Stimulated activated CD4-positive, alpha-beta T cell treated with anti-CD3 and anti-CD28 coated beads, Interleukin-2, amount 100 ng/mL, for 24 hours (primary cell): Measurements from ENCODE around the gene OR56A5.
"Not testable (repeated sequence)": the region's sequence is repeated elsewhere in the genome, so short reads cannot be mapped to it uniquely, and the experiment has no call there.

Experiments used
- DNase-seq, 2 donors: peaks; one replicate each; pipeline ENCODE4 v3.0.0-alpha.2; 2020

OR56A5 gene

GRCh38 chr11:5968394-5968793 is at the start of gene OR56A5:
Gene OR56A5 (minus strand): TSS chr11:5968494. CDS start chr11:5968494, 0 bp downstream.
- no peak for DNase-seq

DNA sequence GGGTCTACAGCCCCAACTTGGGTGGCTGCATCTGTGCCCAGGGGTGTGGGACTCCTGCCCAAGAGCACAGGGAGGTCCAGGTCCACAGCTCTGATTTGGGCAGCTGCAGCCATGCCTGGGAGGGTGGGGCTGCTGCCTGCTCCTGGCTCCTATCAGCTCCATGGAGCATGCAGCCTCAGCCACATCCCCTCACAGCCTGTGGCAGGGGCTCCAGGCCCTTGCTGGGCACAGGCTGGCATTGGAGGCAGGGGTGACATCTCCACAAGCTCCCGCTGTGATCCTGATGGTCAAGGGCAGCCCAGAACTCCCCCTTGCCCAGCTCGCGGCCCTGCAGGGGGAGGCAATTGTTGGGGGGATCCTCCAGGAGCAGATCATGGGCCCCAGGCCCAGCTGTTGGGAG is 44.7 kb upstream of the OR56A5 start:
- no peak for DNase-seq

- no peak for DNase-seq
Measured at GRCh38 chr11:6012035-6012668, 43.9 kb upstream of the OR56A5 start.

DNA sequence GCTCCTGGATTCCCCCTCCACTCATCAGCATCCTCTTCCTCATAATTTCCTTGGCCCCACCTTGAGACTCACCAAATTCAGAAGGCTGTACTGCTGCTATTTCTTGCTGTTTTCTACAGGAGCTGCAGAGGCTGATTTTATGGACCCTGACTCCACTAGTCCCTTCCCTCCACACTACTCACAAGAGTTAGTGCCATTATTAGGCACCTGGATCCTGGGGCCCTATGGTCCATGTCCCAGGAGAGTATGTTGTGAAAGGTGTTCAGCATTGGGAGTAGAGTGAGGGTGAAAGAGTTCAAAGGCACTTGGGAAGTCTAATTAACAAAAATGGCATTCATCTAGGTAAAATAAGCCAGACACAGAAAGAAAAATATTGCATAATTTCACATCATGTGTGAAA is 38.6 kb upstream of the OR56A5 start, which contains the start of gene OR56A4:
Gene OR56A4 (minus strand): TSS at position 101 of the 400 bp plus-strand sequence. CDS start 3,954 bp downstream, outside the sequence.
- no peak for DNase-seq

GRCh38 chr11:6006395-6006794 is 38.1 kb upstream of the OR56A5 start:
- no peak for DNase-seq

DNA sequence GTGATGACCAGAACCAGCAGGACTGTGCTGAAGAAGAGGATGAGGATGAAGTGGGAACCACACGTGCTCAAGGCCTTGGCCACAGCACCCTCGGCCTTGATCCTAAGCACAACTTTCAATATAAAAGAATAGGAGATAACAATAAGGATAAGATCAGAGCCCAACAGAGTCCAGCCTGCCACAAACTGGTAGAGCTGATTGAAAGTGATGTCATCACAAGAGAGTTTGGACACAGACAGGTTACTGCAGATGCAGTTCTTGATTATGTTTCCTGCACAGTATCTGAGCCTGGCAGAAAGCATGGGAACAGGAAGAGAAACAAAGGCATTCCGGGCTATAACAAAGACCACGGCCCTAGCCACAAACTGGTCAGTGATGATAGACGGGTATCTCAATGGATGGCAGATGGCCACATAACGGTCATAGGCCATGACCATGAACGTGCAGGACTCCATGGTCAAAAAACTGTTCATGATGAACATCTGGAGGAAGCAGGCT is 34.0 kb upstream of the OR56A5 start:
- DNase-seq, result no peak

DNA sequence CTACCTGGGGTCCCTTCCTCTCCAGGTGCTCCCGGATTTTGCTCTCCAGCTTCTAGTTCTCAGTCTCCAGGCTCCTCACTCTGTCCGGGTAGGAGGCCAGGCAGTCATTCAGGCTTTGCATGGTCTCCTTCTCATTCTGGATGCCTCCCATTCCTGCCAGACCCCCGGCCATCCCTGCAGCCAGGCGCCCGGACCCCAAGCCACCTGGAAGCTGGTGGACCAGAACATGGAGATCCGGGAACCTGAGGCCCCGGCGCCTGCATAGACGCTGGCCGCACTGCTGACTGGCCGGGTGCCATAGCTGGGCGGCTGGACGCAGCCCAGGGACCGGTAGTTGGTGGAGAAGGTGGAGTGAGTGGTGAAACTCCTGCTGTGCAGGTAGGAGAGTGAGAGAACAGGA is 26.5 kb upstream of the OR56A5 start:
- no peak for DNase-seq

DNA sequence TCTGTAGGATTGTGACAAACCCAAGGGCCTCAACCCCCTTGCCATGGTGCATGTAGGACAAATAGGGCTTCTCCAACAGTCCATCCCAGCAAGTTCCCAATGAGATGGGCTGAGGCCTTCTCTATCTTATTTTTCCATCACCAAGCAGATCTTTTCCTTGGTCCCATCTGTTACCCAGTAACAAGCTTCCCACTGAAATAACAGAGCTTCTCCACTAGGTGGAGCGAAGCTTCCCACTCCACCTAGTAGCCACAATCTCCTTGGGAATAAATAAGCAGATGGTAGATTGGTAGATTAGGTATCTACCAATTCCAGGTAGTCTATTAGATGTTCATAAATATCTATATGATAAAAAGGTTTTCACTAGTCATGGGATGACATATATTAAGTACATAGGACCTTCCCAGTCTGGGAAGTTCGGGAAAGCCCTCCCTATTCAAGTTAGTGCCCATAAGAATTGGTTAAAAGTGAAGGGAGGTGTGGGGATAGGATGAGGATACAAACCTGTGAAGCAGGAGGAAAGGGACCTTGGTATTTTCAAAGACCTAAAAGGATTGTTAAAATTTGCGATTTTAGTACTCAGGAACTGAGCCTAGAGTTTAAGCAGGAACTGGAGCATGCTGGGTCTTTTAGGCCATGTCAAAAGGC is 24.4 kb upstream of the OR56A5 start:
- DNase-seq, result no peak

GRCh38 chr11:5992150-5992549 is 23.9 kb upstream of the OR56A5 start:
- no peak for DNase-seq

- no peak for DNase-seq
Measured at GRCh38 chr11:5989203-5989602, 20.9 kb upstream of the OR56A5 start.

DNA sequence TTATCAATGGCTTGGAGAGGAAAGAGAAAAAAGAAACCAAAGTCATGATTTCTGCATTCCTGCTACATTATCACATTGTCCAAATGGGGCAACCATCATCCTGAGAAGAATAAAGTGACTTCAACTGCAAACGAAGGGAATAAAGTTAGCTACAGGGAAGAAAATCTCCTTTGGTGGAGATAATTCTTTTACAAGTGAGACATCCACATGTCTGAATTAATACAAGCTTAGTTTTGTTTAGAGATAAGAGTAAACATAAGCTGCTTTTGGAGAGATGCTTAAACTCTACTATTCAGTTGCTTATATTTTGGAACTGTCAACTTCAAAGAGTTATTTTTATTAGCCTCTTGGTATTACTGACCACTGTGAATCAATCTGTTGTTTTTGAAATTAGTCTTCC is 18.6 kb upstream of the OR56A5 start, which contains the start of gene OR52L1:
Gene OR52L1 (minus strand): TSS at position 101 of the 400 bp plus-strand sequence. CDS start 55 bp downstream, at position 46.
- no peak for DNase-seq

GRCh38 chr11:5983443-5983842 is 15.1 kb upstream of the OR56A5 start:
- DNase-seq, result no peak

- DNase-seq, result no peak
Measured at GRCh38 chr11:5973530-5973929, 5.2 kb upstream of the OR56A5 start.

- DNase-seq, result no peak
Measured at GRCh38 chr11:5967708-5968107, 586 bp downstream of the OR56A5 start.

DNA sequence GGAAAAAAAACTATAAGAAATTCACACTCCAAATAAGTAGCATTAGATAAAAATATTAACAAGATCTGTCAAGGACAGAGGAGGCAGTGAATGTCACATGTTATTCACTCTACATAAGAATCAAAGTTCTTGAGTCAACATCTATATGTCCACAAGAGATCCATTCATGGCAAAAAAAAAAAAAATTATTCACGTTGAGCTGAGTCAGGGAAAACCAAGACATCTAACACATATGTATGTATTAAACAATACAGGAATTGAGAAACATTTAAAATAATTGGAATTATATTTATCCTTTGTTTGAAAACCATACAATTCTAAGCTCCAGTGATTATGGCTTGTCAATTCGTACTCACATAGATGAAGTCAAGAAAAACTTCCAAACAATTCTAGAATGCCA is 1.3 kb downstream of the OR56A5 start:
- no peak for DNase-seq

DNA sequence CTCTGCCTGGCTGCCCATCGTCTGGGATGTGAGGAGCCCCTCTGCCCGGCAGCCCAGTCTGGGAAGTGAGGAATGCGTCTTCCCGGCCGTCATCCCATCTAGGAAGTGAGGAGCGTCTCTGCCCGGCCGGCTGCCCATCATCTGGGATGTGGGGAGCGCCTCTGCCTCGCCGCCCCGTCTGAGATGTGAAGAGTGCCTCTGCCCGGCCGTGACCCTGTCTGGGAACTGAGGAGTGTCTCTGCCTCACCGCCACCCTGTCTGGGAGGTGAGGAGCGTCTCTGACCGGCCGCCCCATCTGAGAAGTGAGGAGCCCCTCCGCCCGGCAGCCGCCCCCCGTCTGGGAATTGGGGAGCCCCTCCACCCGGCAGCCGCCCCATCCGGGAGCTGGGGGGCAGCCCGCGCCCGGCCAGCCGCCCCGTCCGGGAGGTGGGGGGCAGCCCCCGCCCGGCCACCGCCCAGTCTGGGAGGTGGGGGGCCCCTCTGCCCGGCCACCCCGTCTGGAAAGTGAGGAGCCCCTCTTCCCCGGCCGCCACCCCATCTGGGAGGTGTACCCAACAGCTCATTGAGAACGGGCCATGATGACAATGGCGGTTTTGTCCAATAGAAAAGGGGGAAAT is 7.5 kb downstream of the OR56A5 start:
- not testable (repeated sequence) for DNase-seq

DNA sequence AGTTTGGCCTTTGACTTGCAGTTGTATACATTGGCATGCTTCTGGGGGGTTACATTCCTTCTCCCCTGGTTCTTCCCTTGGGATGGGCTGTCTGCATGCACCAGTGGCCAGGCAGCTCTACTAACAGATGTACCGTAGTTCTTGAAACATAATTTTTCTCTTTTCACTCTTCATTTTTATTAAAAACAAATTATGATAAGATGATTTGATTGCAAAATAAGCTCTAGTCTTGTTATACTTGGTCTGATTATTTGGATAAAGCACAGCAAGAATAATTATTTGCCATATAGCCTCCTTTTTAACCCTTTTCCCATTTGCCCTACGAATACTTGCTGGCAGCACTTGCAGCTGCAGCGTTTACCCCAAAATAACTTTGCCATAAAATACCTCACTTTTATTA is 12.7 kb downstream of the OR56A5 start:
- no peak for DNase-seq

DNA sequence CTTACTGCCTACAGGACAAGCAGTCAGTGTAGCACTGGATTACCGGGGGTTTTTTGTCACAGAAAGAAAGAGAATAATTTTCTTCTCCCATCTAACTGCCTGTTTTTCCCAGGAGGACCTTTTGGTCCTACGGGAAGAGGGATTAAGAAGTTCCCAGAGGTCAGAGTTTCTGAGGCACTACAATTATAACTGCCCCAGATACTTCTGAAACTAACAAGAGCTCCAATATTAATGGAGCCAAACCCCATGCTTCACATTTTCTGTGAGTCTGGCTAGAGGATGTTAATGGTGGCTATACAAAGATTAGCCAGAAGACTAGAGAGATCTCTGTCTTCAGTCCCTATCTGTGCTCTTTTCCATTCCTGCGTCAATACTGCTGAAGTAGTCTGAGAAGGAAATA is 26.3 kb downstream of the OR56A5 start, which contains the start of gene OR56A3:
Gene OR56A3 (plus strand): TSS at position 301 of the 400 bp plus-strand sequence. CDS start 5,096 bp downstream, outside the sequence.
- no peak for DNase-seq

- DNase-seq, result no peak
Measured at GRCh38 chr11:5940748-5941147, 27.5 kb downstream of the OR56A5 start.

DNA sequence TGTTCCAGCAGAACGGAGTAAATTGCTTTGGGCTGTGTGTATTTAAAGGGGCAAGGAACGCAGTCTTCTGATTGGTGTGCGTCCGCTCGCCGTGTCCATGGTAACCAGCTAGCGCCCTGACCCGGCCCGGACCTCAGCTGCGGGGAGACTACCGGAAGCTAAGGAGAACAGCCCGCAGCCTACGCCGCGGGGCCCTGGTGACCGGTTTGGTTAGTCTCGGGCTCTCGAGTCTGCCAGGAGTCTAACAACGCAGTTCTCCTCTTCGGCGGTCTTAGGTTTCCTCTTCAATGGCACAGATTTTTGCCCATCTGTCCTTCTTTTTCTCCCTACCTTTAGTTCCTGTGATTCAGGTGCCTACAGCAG is 29.7 kb downstream of the OR56A5 start:
- no peak for DNase-seq

DNA sequence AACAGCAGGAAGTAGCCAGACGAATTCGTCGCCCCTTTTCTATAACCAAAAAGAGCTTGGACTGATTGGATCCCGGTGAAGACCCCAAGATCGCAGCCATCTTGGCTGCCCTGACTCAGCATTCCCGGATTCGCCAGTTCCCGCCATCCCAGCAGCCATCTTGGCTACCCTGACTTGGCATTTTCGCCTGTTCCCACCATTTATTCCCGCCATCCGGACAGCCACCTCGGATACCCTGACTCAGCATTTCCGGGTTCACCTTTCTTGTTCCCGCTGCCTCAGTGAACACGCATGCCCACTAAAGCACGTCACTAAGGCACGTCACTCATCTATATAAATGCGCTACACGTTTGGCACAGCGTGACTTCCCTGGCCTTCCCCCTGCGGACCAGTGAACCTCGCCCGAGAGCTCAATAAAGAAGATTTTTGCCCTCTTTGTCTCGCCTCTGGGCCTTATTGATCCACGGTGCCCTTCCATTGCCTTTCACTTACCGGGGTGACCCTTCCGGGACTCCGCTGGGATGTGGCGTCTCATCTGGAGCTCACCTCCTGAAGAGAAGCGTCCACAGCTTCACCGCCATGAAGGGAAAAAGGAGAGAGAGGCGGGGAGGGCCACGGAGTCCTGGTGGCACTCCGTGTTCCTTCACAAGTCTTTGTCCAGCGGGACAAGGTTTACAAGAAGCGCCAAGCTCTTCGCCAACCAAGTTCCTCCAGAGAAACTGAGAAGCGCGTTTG is 30.3 kb downstream of the OR56A5 start:
- DNase-seq, result no peak

GRCh38 chr11:5933116-5933515 is 35.2 kb downstream of the OR56A5 start:
- no peak for DNase-seq

- DNase-seq, result no peak
Measured at GRCh38 chr11:5932671-5933070, 35.6 kb downstream of the OR56A5 start.
